Mesendoderm (in vitro differentiated cells): ENCODE measurements around the gene UBL4A.

Experiments used
- DNase-seq: peaks from one replicate; pipeline ENCODE4 v3.0.0; 2013
- H2AK5ac ChIP-seq: 2 replicates; pipeline ENCODE4 v1.6.1; 2013; ENCODE audit warnings: low read length, inconsistent platforms
- H2BK120ac ChIP-seq: 2 replicates; pipeline ENCODE4 v1.6.1; 2013; ENCODE audit warnings: low read depth, mild to moderate bottlenecking, low read length, moderate library complexity, mixed read lengths
- H2BK15ac ChIP-seq: replicated peaks from 2 replicates; pipeline ENCODE4 v1.6.1; 2013; ENCODE audit warnings: low read depth, mild to moderate bottlenecking, moderate library complexity
- H2BK5ac ChIP-seq: 2 replicates; pipeline ENCODE4 v1.6.1; 2013; ENCODE audit warnings: low read length, inconsistent platforms
- H3K18ac ChIP-seq: 2 replicates; pipeline ENCODE4 v1.6.1; 2013; ENCODE audit warnings: mild to moderate bottlenecking, low read length, mixed read lengths
- H3K23ac ChIP-seq: one replicate; pipeline ENCODE4 v1.6.1; 2013; ENCODE audit warnings: low read length
- H3K27ac ChIP-seq: 2 replicates; pipeline ENCODE4 v1.5.1; 2013; ENCODE audit warnings: low read depth, mild to moderate bottlenecking, inconsistent platforms, low read length, moderate library complexity
- H3K27me3 ChIP-seq: 2 replicates; pipeline ENCODE4 v1.6.1; 2013; ENCODE audit warnings: low read length, control low read depth, mild to moderate bottlenecking, inconsistent platforms; ENCODE audit not compliant: insufficient read depth, poor library complexity
- H3K36me3 ChIP-seq: 2 replicates; pipeline ENCODE4 v1.6.1; 2013; ENCODE audit warnings: low read length, inconsistent platforms; ENCODE audit not compliant: control insufficient read depth, insufficient read depth
- H3K4ac ChIP-seq: one replicate; pipeline ENCODE4 v1.6.1; 2013; ENCODE audit warnings: low read depth, mild to moderate bottlenecking, low read length, moderate library complexity
- H3K4me1 ChIP-seq: 2 replicates; pipeline ENCODE4 v1.6.1; 2013; ENCODE audit warnings: low read depth, low read length, inconsistent platforms; ENCODE audit not compliant: control insufficient read depth
- H3K4me2 ChIP-seq: 2 replicates; pipeline ENCODE4 v1.6.1; 2013; ENCODE audit warnings: low read length
- H3K4me3 ChIP-seq: 2 replicates; pipeline ENCODE4 v1.5.1; 2013; ENCODE audit warnings: mild to moderate bottlenecking, low read length
- H3K56ac ChIP-seq: one replicate; pipeline ENCODE4 v1.6.1; 2013; ENCODE audit warnings: low read length
- H3K79me1 ChIP-seq: 2 replicates; pipeline ENCODE4 v1.6.1; 2013; ENCODE audit warnings: low read length, inconsistent platforms
- H3K79me2 ChIP-seq: 2 replicates; pipeline ENCODE4 v1.6.1; 2013; ENCODE audit warnings: mild to moderate bottlenecking, low read length; ENCODE audit not compliant: control insufficient read depth, insufficient read depth
- H3K9ac ChIP-seq: 2 replicates; pipeline ENCODE4 v1.6.1; 2013; ENCODE audit warnings: low read length, inconsistent platforms
- H4K5ac ChIP-seq: one replicate; pipeline ENCODE4 v1.6.1; 2013; ENCODE audit warnings: low read length
- H4K8ac ChIP-seq: one replicate; pipeline ENCODE4 v1.6.1; 2013; ENCODE audit warnings: low read depth, mild to moderate bottlenecking, control low read depth, low read length, moderate library complexity
- WGBS: extraction: QIAGEN DNeasy Blood & Tissue Kit; methylation state at CpG from one replicate; pipeline ENCODE4 v1.1.7; 2013; ENCODE audit warnings: low lambda C conversion rate, missing lambda C conversion rate; ENCODE audit not compliant: insufficient coverage; ENCODE audit errors: extremely low coverage; 5-methylcytosine and 5-hydroxymethylcytosine counted together

The UBL4A gene

GRCh38 chrX:154512879-154513553, 26.6 kb upstream of the UBL4A start:
- H3K36me3 ChIP-seq: no peaks in the 10 kb centered on the region

GRCh38 chrX:154511761-154512160, 25.3 kb upstream of the UBL4A start:
- H2AK5ac ChIP-seq: no peak overlapping the region
- H4K5ac ChIP-seq: no peak overlapping the region
- H3K4me2 ChIP-seq: no peak overlapping the region
- no peaks in the 10 kb centered on the region for H3K79me1 ChIP-seq
- H3K4me1 ChIP-seq: no peaks in the 10 kb centered on the region
- H3K23ac ChIP-seq: no peak overlapping the region
- H3K56ac ChIP-seq: no peak overlapping the region
- H3K79me2 ChIP-seq: no peaks in the 10 kb centered on the region
- no peak overlapping the region for H3K18ac ChIP-seq
- H2BK15ac ChIP-seq: no peak overlapping the region
- no peak overlapping the region for H2BK120ac ChIP-seq
- no peak overlapping the region for H2BK5ac ChIP-seq
- H3K4ac ChIP-seq: no peak overlapping the region
- H3K36me3 ChIP-seq: no peaks in the 10 kb centered on the region
- H3K4me3 ChIP-seq: no peak overlapping the region
- no peak overlapping the region for H4K8ac ChIP-seq
- no peaks in the 10 kb centered on the region for H3K27me3 ChIP-seq
- no peak for DNase-seq
- no peak overlapping the region for H3K9ac ChIP-seq
- no peak overlapping the region for H3K27ac ChIP-seq
- WGBS: no CpG with 5 or more reads among the region's 12 CpGs

More at GRCh38 chrX:154512879-154513553, 26.6 kb upstream of the UBL4A start:
- no peak overlapping the region for H3K4me2 ChIP-seq
- no peaks in the 10 kb centered on the region for H3K4me1 ChIP-seq
- no peak overlapping the region for H4K5ac ChIP-seq
- H2BK15ac ChIP-seq: no peak overlapping the region
- no peak overlapping the region for H3K4me3 ChIP-seq
- no peak overlapping the region for H2AK5ac ChIP-seq
- no peak overlapping the region for H3K18ac ChIP-seq
- no peak for DNase-seq
- H4K8ac ChIP-seq: no peak overlapping the region
- no peak overlapping the region for H2BK5ac ChIP-seq
- no peaks in the 10 kb centered on the region for H3K27me3 ChIP-seq
- no CpG with 5 or more reads among the region's 16 CpGs for WGBS
- H3K56ac ChIP-seq: no peak overlapping the region
- H2BK120ac ChIP-seq: no peak overlapping the region
- no peak overlapping the region for H3K23ac ChIP-seq
- no peak overlapping the region for H3K27ac ChIP-seq
- H3K9ac ChIP-seq: no peak overlapping the region
- H3K79me1 ChIP-seq: no peaks in the 10 kb centered on the region
- H3K4ac ChIP-seq: no peak overlapping the region
- no peaks in the 10 kb centered on the region for H3K79me2 ChIP-seq

- Histone ChIP-seq H3K27me3 (no peaks in the 10 kb centered on the region), H2BK5ac (no peak overlapping the region), H3K36me3 (no peaks in the 10 kb centered on the region), H2AK5ac (no peak overlapping the region), H3K4me3 (no peak overlapping the region), H4K8ac (no peak overlapping the region), H3K4ac (no peak overlapping the region), H3K9ac (no peak overlapping the region), H3K4me1 (no peaks in the 10 kb centered on the region), H2BK15ac (no peak overlapping the region), H3K18ac (no peak overlapping the region), H3K27ac (no peak overlapping the region), H2BK120ac (no peak overlapping the region), H3K79me2 (no peaks in the 10 kb centered on the region), H3K56ac (no peak overlapping the region), H3K79me1 (no peaks in the 10 kb centered on the region), H4K5ac (no peak overlapping the region), H3K4me2 (no peak overlapping the region), H3K23ac (no peak overlapping the region)
- WGBS: no CpG with 5 or more reads among the region's 5 CpGs
- no peak for DNase-seq
These were observed 23.0 kb upstream of the UBL4A start for GRCh38 chrX:154509455-154509854.

- Histone ChIP-seq H3K4ac (no peak overlapping the region), H2BK15ac (no peak overlapping the region), H2AK5ac (no peak overlapping the region), H3K79me2 (no peaks in the 10 kb centered on the region), H3K79me1 (no peaks in the 10 kb centered on the region), H3K23ac (no peak overlapping the region), H3K56ac (no peak overlapping the region), H3K4me3 (no peak overlapping the region), H3K36me3 (no peaks in the 10 kb centered on the region), H3K27ac (no peak overlapping the region), H3K18ac (no peak overlapping the region), H3K4me1 (no peaks in the 10 kb centered on the region), H3K9ac (no peak overlapping the region), H2BK5ac (no peak overlapping the region), H4K8ac (no peak overlapping the region), H3K27me3 (no peaks in the 10 kb centered on the region), H3K4me2 (no peak overlapping the region), H2BK120ac (no peak overlapping the region), H4K5ac (no peak overlapping the region)
- DNase-seq: no peak
- no CpG with 5 or more reads among the region's 13 CpGs for WGBS
These were observed 21.9 kb upstream of the UBL4A start for GRCh38 chrX:154508384-154508745.

GRCh38 chrX:154507673-154508383, 21.4 kb upstream of the UBL4A start:
- Histone ChIP-seq H2BK15ac (no peak overlapping the region), H2BK5ac (no peak overlapping the region), H3K4ac (no peak overlapping the region), H3K4me1 (no peaks in the 10 kb centered on the region), H4K8ac (no peak overlapping the region), H3K79me2 (no peaks in the 10 kb centered on the region), H3K4me2 (no peak overlapping the region), H3K27me3 (no peaks in the 10 kb centered on the region), H3K79me1 (no peaks in the 10 kb centered on the region), H3K36me3 (no peaks in the 10 kb centered on the region), H2BK120ac (no peak overlapping the region), H3K18ac (no peak overlapping the region), H3K23ac (no peak overlapping the region), H3K4me3 (no peak overlapping the region), H3K9ac (no peak overlapping the region), H3K27ac (no peak overlapping the region), H4K5ac (no peak overlapping the region), H3K56ac (no peak overlapping the region), H2AK5ac (no peak overlapping the region)
- no CpG with 5 or more reads among the region's 24 CpGs for WGBS
- no peak for DNase-seq
